Activated T-cell treated with anti-CD3 and anti-CD28 coated beads, Interleukin-2, amount 50 U/mL, for 24 hours (primary cell): ENCODE results near the gene COP1.
"Not testable (repeated sequence)": the region's sequence is repeated elsewhere in the genome, so short reads cannot be mapped to it uniquely, and the experiment has no call there.

Experiments
- DNase-seq: peaks from one replicate; pipeline ENCODE4 v3.0.0-alpha.2; 2020
- H3K27ac Mint-ChIP-seq: 2 replicates; pipeline ENCODE4 v1.8.0; 2020; ENCODE audit warnings: mild to moderate bottlenecking, mixed read lengths
- H3K27me3 Mint-ChIP-seq: 2 replicates; pipeline ENCODE4 v1.8.0; 2020; ENCODE audit warnings: mixed read lengths
- H3K36me3 Mint-ChIP-seq: 2 replicates; pipeline ENCODE4 v1.8.0; 2020; ENCODE audit warnings: low read depth, mixed read lengths
- H3K4me1 Mint-ChIP-seq: 2 replicates; pipeline ENCODE4 v1.8.0; 2020; ENCODE audit warnings: low read depth, mixed read lengths
- H3K4me3 Mint-ChIP-seq: 2 replicates; pipeline ENCODE4 v1.8.0; 2020; ENCODE audit warnings: mild to moderate bottlenecking, moderate library complexity, mixed read lengths
- H3K9me3 Mint-ChIP-seq: 2 replicates; pipeline ENCODE4 v1.8.0; 2020; ENCODE audit warnings: mixed read lengths

The COP1 gene

GRCh38 chr1:176122282-176122681 lies 84.8 kb downstream of the COP1 start:
- Mint-ChIP-seq H3K4me1 (peaks cover 1% of the 10 kb centered on the region), H3K4me3 (no peak overlapping the region), H3K27ac (no peak overlapping the region), H3K27me3 (no peaks in the 10 kb centered on the region), H3K9me3 (peaks cover 24% of the 10 kb centered on the region), H3K36me3 (peaks cover 71% of the 10 kb centered on the region)
- no peak for DNase-seq

- no peak for DNase-seq
- H3K27ac Mint-ChIP-seq = no peak overlapping the region
These were observed 87.5 kb downstream of the COP1 start for GRCh38 chr1:176119549-176119948.

GRCh38 chr1:176118985-176119384 lies 88.1 kb downstream of the COP1 start:
- H3K27ac Mint-ChIP-seq = no peak overlapping the region
- no peaks in the 10 kb centered on the region for H3K27me3 Mint-ChIP-seq
- H3K4me1 Mint-ChIP-seq = peaks cover 1% of the 10 kb centered on the region
- peaks cover 72% of the 10 kb centered on the region for H3K36me3 Mint-ChIP-seq
- H3K4me3 Mint-ChIP-seq = no peak overlapping the region
- H3K9me3 Mint-ChIP-seq = peaks cover 9% of the 10 kb centered on the region
- no peak for DNase-seq

More at GRCh38 chr1:176119549-176119948, 87.5 kb downstream of the COP1 start:
- H3K27me3 Mint-ChIP-seq = no peaks in the 10 kb centered on the region
- no peak overlapping the region for H3K4me3 Mint-ChIP-seq
- H3K4me1 Mint-ChIP-seq = peaks cover 1% of the 10 kb centered on the region
- peaks cover 12% of the 10 kb centered on the region for H3K9me3 Mint-ChIP-seq
- peaks cover 70% of the 10 kb centered on the region for H3K36me3 Mint-ChIP-seq

- Mint-ChIP-seq H3K4me3 (no peak overlapping the region), H3K36me3 (peaks cover 80% of the 10 kb centered on the region), H3K4me1 (peaks cover 19% of the 10 kb centered on the region), H3K27ac (no peak overlapping the region), H3K9me3 (peaks cover 10% of the 10 kb centered on the region), H3K27me3 (no peaks in the 10 kb centered on the region)
- DNase-seq = no peak
These were observed 95.3 kb downstream of the COP1 start for GRCh38 chr1:176111835-176112234.

- Mint-ChIP-seq H3K27me3 (no peaks in the 10 kb centered on the region), H3K36me3 (peaks cover 79% of the 10 kb centered on the region), H3K9me3 (peaks cover 10% of the 10 kb centered on the region), H3K27ac (no peak overlapping the region), H3K4me3 (no peak overlapping the region), H3K4me1 (peaks cover 22% of the 10 kb centered on the region)
- no peak for DNase-seq
These were observed 96.9 kb downstream of the COP1 start for GRCh38 chr1:176110203-176110602.

GRCh38 chr1:176102768-176103350 lies 104.2 kb downstream of the COP1 start:
- peaks cover 18% of the 10 kb centered on the region for H3K4me1 Mint-ChIP-seq
- H3K27ac Mint-ChIP-seq = peak overlapping the region; percentile 64
- H3K4me3 Mint-ChIP-seq = no peak overlapping the region
- no peak for DNase-seq
- H3K27me3 Mint-ChIP-seq = no peaks in the 10 kb centered on the region
- peaks cover 24% of the 10 kb centered on the region for H3K9me3 Mint-ChIP-seq
- peaks cover 88% of the 10 kb centered on the region for H3K36me3 Mint-ChIP-seq

- Mint-ChIP-seq H3K4me3 (no peak overlapping the region), H3K4me1 (peaks cover 16% of the 10 kb centered on the region), H3K36me3 (peaks cover 89% of the 10 kb centered on the region), H3K27me3 (no peaks in the 10 kb centered on the region), H3K9me3 (peaks cover 19% of the 10 kb centered on the region), H3K27ac (peak overlapping the region; percentile 64)
- DNase-seq = no peak
These were observed 105.0 kb downstream of the COP1 start for GRCh38 chr1:176101951-176102642.

- Mint-ChIP-seq H3K4me1 (peaks cover 14% of the 10 kb centered on the region), H3K27ac (no peak overlapping the region), H3K4me3 (no peak overlapping the region), H3K9me3 (peaks cover 19% of the 10 kb centered on the region), H3K36me3 (peaks cover 92% of the 10 kb centered on the region), H3K27me3 (no peaks in the 10 kb centered on the region)
- no peak for DNase-seq
These were observed 108.5 kb downstream of the COP1 start for GRCh38 chr1:176098560-176098959.

- peaks cover 81% of the 10 kb centered on the region for H3K36me3 Mint-ChIP-seq
- H3K9me3 Mint-ChIP-seq = peaks cover 17% of the 10 kb centered on the region
These were observed 111.1 kb downstream of the COP1 start for GRCh38 chr1:176096015-176096414.

GRCh38 chr1:176090766-176091165 lies 116.3 kb downstream of the COP1 start:
- peaks cover 5% of the 10 kb centered on the region for H3K9me3 Mint-ChIP-seq
- H3K36me3 Mint-ChIP-seq = peaks cover 74% of the 10 kb centered on the region
- DNase-seq = no peak
- H3K4me3 Mint-ChIP-seq = no peak overlapping the region
- no peaks in the 10 kb centered on the region for H3K27me3 Mint-ChIP-seq
- H3K4me1 Mint-ChIP-seq = peaks cover 3% of the 10 kb centered on the region
- H3K27ac Mint-ChIP-seq = no peak overlapping the region

More at GRCh38 chr1:176096015-176096414, 111.1 kb downstream of the COP1 start:
- Mint-ChIP-seq H3K27me3 (no peaks in the 10 kb centered on the region), H3K4me3 (no peak overlapping the region), H3K4me1 (peaks cover 4% of the 10 kb centered on the region), H3K27ac (no peak overlapping the region)
- no peak for DNase-seq

- not testable (repeated sequence) for H3K9me3 Mint-ChIP-seq, H3K27me3 Mint-ChIP-seq, DNase-seq, H3K4me3 Mint-ChIP-seq, H3K27ac Mint-ChIP-seq, H3K4me1 Mint-ChIP-seq
- peaks cover 84% of the 10 kb centered on the region for H3K36me3 Mint-ChIP-seq
These were observed 119.3 kb downstream of the COP1 start for GRCh38 chr1:176087746-176088145.

- H3K36me3 Mint-ChIP-seq = peaks cover 83% of the 10 kb centered on the region
- H3K4me3 Mint-ChIP-seq = no peak overlapping the region
- H3K9me3 Mint-ChIP-seq = peaks cover 21% of the 10 kb centered on the region
- H3K27me3 Mint-ChIP-seq = no peaks in the 10 kb centered on the region
- DNase-seq = no peak
- H3K4me1 Mint-ChIP-seq = peaks cover 15% of the 10 kb centered on the region
- H3K27ac Mint-ChIP-seq = no peak overlapping the region
These were observed 133.4 kb downstream of the COP1 start for GRCh38 chr1:176073524-176074157.

GRCh38 chr1:176068901-176069300 lies 138.2 kb downstream of the COP1 start:
- peaks cover 18% of the 10 kb centered on the region for H3K4me1 Mint-ChIP-seq
- peaks cover 68% of the 10 kb centered on the region for H3K36me3 Mint-ChIP-seq
- peak overlapping the region; percentile 14 for H3K27ac Mint-ChIP-seq
- no peaks in the 10 kb centered on the region for H3K9me3 Mint-ChIP-seq
- H3K27me3 Mint-ChIP-seq = no peaks in the 10 kb centered on the region
- no peak overlapping the region for H3K4me3 Mint-ChIP-seq
- DNase-seq = no peak

- Mint-ChIP-seq H3K9me3 (no peaks in the 10 kb centered on the region), H3K36me3 (peaks cover 67% of the 10 kb centered on the region), H3K27me3 (no peaks in the 10 kb centered on the region), H3K4me3 (no peak overlapping the region), H3K4me1 (peaks cover 15% of the 10 kb centered on the region), H3K27ac (peak overlapping the region; percentile 72)
- DNase-seq = no peak
These were observed 138.8 kb downstream of the COP1 start for GRCh38 chr1:176068256-176068655.

- no peak overlapping the region for H3K4me3 Mint-ChIP-seq
- no peak for DNase-seq
- peaks cover 57% of the 10 kb centered on the region for H3K36me3 Mint-ChIP-seq
- H3K27me3 Mint-ChIP-seq = no peaks in the 10 kb centered on the region
- no peak overlapping the region for H3K27ac Mint-ChIP-seq
- H3K4me1 Mint-ChIP-seq = peaks cover 15% of the 10 kb centered on the region
- no peaks in the 10 kb centered on the region for H3K9me3 Mint-ChIP-seq
These were observed 140.4 kb downstream of the COP1 start for GRCh38 chr1:176066709-176067108.
